HG02610 (cell line): ENCODE data around the gene CPVL.
A peak's percentile ranks its signal among the peaks of the same experiment; 100 is the strongest.
"Not testable (repeated sequence)": the region's sequence is repeated elsewhere in the genome, so short reads cannot be mapped to it uniquely, and the experiment has no call there.

Experiments
- ATAC-seq: cut with Tn5 transposase; IDR thresholded peaks from one replicate; pipeline ENCODE4 v1.9.1; 2021; ENCODE audit warnings: mild to moderate bottlenecking, moderate library complexity; ENCODE audit not compliant: unreplicated experiment

The CPVL gene

DNA sequence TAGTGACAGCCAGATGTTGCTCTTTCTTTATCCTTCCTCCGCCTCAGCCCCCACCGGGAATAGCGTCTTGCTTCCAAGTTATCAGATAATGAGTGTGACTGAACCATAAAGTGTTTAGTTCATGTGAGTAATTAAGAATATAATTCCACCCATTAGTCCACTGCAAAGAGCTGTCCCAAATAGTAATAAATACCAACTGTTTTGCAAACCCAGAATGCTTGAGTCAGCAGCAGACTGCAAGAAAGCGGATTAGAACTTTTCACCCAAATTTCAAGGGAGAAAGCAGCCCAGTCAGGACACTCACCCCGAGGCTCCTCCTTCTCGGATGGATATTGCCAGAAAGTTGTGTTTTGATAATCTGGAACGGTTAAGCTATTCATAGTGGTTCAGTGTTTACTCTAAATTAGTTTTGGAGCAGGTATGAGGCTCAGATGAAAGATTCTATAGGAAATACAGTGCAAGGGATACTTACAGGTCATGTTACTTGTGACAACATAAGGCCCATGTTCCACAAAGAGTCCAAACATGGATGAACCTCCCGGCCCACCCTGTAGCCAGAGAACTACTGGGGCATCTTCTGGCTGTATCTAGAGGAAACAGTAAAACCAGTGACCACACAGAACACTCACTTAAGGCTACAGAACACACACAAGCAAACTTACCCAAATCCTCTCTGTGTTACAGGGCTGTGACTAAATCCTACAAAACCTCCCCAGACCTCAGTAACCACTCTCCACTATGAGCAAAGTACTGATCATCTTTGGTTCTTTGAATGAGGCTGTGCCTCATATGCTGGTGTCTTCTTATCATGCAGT is 50.5 kb downstream of the CPVL start:
- no peak for ATAC-seq

DNA sequence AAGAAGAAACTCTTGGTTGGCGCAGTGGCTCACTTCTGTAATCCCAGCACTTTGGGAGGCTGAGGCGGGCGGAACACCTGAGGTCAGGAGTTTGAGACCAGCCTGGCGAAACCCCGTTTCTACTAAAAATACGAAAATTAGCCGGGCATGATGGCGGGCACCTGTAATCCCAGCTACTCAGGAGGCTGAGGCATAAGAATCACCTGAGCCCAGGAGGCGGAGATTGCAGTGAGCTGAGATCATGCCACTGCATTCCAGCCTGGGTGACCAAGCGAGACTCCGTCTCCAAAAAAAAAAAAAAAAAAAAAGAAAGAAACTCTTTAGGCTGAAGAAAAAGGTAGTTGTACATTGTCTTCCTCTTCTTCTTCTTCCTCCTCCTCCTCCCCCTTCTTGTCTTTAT is 53.2 kb downstream of the CPVL start:
- ATAC-seq = not testable (repeated sequence)

DNA sequence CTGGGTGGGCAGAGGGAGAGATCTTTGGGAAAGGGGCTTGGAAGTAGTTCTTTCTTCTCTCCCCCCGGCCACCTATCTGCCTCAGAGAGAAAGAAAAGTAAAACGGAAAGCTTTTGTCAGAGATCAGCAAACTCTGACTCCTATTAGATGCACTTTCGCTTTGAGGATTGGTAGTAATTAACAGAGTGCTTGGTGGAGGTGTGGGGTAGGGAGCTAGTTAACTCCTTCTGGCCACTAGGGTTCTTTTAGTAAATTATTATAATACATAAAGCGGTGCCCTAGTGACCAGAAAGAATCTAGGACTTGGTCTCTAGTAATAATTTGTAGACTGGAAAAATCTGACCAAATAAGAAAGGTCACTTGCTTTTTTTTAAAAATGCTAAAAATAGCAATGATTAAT is 54.6 kb downstream of the CPVL start:
- no peak for ATAC-seq

DNA sequence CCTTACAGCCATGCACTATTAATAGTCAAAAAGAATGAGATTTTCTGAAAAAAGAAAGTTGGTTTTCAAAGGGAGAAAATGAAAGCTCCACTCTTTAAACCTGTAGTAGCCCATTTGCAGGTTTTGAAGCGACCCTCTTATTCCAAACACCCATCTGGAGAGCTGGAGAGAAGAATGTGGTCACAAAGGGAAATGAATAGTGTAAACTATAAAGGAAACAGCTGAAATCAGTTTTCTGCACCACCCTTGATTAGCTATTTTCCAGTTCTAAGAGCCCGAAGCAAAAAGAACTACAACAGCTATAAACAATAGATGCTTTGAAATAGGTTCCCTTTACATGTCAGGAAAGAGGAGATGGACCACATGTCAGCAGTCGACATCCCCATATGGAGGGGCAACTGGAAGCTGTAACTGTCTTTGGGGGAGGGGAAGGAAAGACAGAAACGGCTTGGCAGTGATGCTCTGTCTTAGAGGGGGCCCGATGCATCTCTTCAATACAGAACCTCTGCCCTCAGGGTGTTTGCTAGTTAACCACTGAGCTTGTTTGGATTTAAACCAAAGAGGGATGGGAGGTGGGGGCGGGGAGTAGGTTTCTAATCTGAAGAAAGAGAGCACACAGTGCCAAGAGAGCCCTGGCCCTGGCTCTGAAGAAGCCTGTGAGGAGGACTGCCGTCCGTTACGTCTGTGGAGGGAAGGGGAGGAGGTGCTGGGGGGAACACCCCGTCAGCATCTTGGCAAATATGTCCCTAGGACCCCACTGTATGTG is 55.3 kb downstream of the CPVL start:
- no peak for ATAC-seq

DNA sequence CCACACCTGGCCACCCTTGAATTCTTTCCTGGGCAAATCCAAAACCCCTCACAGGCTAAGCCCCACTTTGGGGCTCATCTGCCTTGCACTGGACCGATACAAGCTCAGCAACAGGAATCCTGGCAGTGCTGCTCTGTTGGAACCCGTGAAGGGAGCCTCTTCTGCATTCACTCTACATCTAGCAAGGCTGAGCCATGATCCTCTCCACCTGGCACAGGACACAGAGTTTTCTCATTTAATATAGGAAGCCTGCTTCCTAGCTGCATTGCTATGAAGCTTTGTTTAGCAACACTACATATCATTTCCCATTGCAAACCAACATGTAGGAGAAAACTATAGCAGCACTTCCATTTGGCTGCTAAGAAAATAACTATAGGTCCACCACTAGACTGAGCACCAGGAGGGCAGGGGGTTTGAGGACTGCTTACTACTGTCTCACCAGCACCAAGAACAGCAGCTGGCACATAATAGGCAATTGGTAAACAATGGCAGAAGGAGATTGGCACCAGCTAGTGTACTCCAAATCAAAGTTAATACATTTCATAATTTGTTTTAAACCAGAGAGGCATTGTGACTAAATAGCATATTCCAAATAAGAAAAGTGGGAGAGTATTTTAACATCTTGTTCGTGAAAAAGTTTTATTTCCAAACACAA is 56.1 kb downstream of the CPVL start:
- ATAC-seq = no peak

DNA sequence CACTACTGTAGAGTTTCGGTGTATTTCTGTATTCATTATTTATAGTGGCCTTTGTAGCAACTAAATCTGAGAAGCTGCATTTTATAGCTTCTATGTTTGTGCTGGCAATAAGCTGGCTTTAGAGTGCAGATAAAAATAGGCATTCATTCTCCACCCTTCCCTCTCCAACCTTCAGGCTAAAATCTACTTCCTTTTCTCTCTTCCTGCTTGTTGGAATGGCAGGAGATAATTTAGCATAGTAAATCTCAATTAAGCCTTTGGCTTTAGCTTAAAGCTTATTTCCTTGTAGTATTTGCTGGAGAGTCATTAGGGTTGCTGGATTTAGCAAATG is 58.5 kb downstream of the CPVL start:
- ATAC-seq = no peak

DNA sequence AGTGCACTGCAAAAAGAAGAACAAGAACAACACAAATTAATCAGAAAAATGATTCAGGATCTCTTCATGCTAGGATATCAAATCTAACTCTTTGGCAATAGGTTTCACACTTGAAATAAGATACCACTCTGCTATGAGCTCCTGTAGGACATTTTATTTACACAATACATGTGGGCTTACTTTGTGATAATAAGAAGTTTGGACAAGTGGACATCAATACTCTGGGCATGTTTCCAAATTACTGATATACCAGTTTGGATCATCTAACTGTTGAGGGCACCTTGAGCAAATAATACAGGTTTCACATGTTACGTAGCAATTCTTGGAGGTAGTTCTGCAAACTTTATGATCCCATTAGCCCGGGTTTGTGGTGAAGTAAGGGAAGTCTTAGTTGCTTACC is 59.8 kb downstream of the CPVL start:
- no peak for ATAC-seq

DNA sequence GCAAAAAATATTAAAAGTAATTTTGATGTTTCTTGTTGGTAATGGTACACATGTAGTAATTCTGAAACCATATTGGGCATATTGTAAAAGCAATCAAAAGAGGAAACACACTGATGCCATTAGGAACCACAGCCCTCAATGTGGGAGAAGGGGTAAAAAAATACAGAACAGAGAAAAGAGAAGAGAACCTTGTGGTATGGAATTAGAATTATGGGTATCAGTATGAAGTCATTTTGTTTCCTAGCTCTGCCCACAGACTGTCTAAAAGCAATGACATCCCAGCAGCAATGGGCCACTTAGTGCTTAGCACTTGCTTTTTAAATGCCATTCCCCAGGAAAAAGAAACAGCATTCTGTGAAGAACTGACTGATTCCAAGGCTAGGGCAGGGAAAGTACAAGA is 61.5 kb downstream of the CPVL start:
- peak; percentile 60 for ATAC-seq

DNA sequence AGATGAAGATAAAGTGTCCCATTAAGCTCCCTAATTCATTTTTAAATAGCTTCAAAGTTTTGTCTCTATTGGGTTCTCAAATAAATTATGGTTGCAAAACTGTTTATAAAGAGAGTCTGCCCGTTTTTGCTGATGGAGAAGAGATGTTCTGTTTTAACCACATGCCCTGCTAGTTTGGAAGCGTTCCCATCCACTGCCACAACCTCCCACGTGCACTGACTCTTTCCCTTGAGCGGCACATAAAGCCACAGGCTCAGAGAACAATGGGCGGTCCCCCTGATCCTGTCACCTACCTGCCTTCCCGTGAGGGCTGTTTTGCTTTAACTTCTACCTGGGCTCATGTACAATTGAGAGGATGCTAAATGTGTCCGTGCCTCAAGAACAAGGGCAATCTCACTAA is 65.5 kb downstream of the CPVL start:
- ATAC-seq = no peak

DNA sequence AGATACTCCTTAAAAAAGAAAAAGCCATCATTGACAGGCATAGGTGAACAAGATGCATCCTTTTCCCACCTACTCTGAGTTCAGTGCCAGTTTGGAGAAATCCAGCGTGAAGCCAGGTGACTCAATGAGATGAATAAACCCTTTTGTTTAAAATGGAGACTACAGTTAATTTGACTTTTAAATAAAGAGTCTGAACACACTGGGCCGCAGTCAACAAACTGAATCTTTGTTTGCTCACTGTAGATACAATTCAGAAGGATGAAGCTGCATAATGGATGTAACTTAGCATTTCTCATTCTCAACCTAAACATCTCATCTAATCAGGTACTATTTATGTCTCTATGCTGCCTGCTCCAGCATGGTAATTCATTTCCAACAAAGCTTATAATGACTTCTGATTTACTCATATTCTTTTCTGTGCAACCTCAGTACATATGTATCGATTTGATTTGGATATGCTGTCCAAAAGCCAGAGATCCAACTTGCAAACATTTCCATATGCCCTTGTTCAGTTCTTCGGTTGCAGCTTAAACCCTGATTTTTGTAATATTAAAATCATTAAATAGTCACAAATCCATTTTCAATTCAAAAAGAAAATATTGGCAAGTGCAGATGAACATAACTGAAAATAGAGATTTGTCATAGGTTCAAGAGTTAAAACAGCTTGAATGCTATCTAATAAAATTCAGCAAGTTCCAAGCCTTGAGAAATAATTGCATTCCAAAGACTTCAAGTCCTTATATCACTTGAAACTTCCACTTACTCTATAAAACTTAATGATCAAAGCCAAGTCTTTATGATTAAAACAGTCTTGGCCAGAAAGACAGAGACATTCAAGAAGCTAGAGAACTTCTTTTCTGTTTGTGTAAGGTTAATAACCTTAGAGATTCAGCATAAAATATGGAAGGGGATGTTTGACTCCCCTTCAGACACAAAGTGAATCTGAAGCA is 67.8 kb downstream of the CPVL start:
- no peak for ATAC-seq

DNA sequence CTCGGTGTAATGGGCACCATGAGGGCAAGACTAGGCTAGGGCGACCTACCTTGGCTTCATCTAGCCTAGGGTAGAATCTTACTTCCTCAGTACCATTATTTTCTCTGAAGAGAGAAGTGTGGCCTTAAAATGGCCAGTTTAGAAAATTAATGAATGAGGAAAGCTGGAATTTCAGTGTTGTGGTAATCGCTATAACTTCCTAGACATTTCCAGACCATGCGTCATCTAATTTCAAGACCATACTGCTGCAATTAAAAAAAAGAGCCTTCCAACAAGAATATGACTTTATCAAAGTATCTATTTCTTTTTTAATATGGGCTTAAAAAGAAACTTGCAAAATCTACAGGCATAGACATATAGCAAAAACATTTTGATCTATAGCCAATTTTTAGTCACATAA is 68.5 kb downstream of the CPVL start:
- ATAC-seq = no peak

DNA sequence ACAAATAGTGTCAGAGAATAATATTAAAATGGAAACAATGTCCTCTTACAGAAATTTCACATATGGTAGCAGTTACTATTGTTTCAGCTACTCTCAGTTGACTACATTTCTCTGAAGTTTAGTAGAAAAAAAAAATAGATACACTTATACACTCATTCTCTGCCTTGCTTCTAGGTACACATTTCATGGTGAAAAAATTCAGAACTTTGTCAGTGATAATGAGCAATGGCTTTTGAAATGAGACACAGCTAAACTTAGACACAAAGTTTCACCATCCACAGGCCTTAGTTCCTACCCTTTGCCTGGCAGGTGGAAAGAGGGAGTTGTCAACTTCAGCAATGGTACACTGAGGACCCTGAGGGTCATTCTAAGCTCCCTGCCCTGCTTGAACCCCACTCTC is 69.2 kb downstream of the CPVL start:
- ATAC-seq = no peak

DNA sequence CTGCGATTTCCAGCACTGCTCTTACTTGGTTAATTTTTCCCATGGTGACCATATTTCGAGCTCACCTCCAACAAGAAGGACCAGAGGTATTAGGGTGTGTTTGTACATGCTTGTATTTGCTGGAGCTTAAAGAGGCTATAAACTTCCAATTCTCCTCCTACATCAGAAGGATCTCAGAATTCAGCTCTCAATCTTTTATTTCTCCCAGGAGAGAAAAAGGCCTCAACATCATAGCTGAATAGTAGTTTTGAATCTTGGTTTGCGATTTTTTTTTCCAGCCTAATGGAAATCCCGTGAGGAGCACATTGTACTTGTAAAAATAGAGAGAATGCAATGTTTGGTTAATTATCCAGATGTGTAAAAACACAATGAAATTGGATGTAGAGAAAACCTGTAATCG is 69.7 kb downstream of the CPVL start:
- no peak for ATAC-seq

DNA sequence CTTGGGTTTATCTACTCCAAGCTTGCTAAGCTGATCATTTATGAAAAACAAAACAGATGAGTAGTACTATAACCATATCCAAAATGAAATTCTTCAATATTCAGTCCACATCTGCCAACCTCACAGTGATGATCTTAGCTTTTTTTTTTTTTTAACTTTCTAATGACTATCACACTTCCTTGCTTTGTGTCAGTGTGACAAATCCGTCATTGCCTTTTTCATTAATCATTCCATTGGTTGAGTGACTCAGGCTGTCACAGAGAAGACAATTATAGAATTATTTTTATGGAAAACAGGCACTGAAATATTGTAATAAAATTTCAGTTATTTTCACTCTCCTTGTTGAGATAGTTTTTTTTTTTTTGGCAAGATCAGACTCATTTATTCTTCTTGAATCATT is 70.7 kb downstream of the CPVL start:
- ATAC-seq = no peak

DNA sequence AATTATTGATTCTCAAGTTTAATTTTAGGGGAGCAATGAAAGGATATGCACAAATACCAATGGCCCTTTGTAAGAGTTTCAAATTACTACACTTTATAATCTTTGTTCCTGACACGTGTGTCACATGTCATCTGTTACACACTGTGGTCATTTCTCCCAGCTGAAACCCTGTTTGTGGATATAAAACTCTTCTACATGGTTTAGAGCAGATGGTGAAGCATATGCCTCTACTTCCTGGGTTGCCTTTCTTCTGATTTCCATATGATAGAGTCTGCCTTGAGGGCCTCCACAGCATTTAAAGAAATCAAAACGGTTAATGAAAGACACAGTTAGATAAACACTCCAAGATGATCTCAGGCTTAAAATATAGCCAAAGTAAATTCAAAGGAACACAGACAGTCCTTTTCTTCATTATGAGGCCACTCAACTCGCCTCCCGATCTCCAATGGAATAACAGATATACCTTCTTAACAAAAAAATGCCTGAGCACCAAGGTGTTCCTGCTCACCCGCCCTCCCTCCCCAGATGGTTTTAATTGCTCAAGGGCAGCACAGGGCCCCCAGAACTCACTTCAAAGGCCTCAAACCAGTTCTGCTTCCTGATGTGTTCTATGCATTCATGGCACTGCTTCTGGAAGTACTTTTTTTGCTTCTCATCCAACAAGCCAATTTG is 75.0 kb downstream of the CPVL start:
- ATAC-seq = no peak

DNA sequence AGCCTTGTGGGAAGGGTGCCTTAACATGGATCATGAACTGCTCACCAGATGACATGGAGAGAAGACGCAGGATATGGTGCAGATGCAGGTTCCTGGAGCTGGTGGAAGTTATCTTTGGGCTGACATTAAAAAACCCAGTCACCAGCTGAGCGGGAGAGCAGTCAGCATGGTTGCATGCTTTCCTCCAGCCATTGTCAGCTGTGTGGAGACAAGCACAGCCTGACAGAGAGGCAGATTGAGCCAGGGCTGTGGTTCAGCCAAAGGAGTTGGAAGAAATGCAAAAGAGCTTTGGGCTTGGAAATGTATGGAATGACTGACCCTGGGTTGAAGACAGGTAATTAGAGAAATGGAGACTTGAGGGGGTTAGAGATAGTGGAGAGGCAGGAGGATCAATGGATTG is 79.7 kb downstream of the CPVL start:
- no peak for ATAC-seq

DNA sequence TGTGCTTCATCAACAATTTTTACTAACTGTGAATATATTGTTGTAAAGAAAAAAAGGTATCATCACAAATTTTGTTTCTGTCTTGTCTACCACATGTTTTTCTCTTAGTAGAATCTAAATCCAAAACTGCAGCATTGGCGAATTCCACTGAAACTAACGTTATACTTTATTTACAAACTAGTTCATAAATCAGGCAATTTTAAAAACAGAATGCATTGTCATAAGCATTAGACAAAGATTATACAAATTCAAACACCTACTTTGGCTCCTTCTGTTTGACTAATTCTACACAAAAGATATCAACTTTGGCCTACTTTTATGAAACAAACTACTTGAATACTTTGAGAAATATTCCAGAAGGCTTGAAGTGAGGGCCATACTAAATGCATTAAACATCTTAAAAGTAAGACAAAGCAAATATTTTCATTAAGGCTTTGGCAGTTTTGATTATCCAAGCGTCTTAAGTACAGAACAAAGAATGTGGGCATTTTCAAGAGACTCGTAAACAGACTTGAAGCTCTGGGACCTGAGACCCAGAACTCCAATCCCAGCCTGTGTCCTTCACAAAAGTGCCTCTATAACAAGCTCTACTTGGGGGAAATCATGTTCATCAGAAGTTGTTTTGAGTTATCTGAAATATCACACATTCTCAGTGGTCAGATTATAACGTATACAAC is 81.0 kb downstream of the CPVL start:
- no peak for ATAC-seq

DNA sequence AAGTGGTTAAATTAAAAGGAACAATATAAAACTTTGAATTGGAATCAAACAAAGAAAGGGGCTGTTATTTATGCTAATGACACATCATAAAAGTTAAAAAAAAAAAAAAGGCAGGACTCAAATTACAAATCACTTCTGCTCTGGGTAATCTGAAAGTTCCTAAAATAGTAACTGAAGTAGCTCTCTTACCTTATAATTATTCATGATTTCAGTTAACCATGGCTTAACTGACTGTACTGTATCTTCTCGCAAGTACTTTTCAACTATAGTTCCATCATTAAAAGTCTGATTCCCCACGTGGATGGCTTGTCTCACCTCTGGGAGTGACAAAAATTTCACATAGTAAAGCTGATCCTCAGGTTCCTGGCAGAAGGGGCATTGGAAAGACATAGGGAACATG is 82.5 kb downstream of the CPVL start:
- ATAC-seq = no peak

DNA sequence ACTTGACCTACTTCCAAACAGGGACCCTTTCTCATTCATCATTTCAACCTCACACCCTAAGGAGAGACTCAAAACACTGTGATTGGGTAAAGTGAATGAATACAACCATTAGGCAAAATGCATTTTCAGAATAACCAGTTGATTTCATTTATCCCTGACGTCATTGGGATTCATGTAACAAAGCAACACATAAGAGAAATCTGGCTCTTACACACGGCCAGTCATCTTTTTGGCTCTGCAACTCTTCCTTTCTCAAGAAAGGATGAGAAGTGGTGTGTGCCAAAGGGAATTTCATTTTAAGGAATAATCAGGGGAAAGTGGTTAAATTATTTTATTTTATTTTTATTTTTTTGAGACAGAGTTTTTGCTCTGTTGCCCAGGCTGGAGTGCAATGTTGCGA is 83.1 kb downstream of the CPVL start:
- no peak for ATAC-seq
